CD14-positive monocyte (primary cell): ENCODE data around the gene SARNP. TPM values are rescaled to one million over a fixed set of nuclear protein-coding genes. Genes with fewer than 3 reads are reported as not detected.

Experiments
- DNase-seq, 3 donors: peaks; one replicate each; pipeline ENCODE4 v3.0.0-alpha.2; 2011 to 2022
- H2AFZ ChIP-seq: 2 replicates; pipeline ENCODE4 v1.6.0; 2012; ENCODE audit warnings: mild to moderate bottlenecking, low read depth, low read length, inconsistent platforms; ENCODE audit not compliant: insufficient read depth, poor library complexity, severe bottlenecking
- H3K27ac ChIP-seq, 2 donors: 1 replicate in 1 of 2; 2 replicates in 1 of 2; pipeline ENCODE4 v1.5.1; 2012 to 2013; ENCODE audit warnings: low read length in 2 of 2, control low read depth in 1 of 2, inconsistent platforms in 1 of 2, low read depth in 1 of 2, mild to moderate bottlenecking in 1 of 2
- H3K27me3 ChIP-seq, 2 donors: one replicate each; pipeline versions ENCODE4 v1.6.0 to v1.6.1; 2011 to 2013; ENCODE audit warnings: low read length in 2 of 2; ENCODE audit not compliant: control insufficient read depth in 2 of 2, insufficient read depth in 2 of 2
- H3K36me3 ChIP-seq, 2 donors: replicated peaks in 1 of 2; 1 replicate in 1 of 2; 2 replicates in 1 of 2; pipeline versions ENCODE4 v1.5.1 to v1.6.1; 2012 to 2013; ENCODE audit warnings: low read length in 2 of 2, control low read depth in 1 of 2, inconsistent platforms in 1 of 2, mild to moderate bottlenecking in 1 of 2; ENCODE audit not compliant: insufficient read depth in 2 of 2, control insufficient read depth in 1 of 2
- H3K4me1 ChIP-seq, 2 donors: 1 replicate in 1 of 2; 2 replicates in 1 of 2; pipeline versions ENCODE4 v1.5.1 to v1.6.1; 2012 to 2013; ENCODE audit warnings: low read length in 2 of 2, control low read depth in 1 of 2, inconsistent platforms in 1 of 2, mild to moderate bottlenecking in 1 of 2, moderate library complexity in 1 of 2; ENCODE audit not compliant: insufficient read depth in 2 of 2, control insufficient read depth in 1 of 2
- H3K4me2 ChIP-seq: replicated peaks from 2 replicates; pipeline ENCODE3; 2012; ENCODE audit warnings: low read length, moderate library complexity, mild to moderate bottlenecking; ENCODE audit not compliant: poor library complexity, severe bottlenecking; ENCODE audit errors: extremely low read depth
- H3K4me3 ChIP-seq, 3 experiments: fragments of 200-600 bp in 1 of 3; sonication (generic) in 1 of 3; replicated peaks in 1 of 3; 1 replicate in 2 of 3; 2 replicates in 1 of 3; pipeline ENCODE4 v1.5.1; 2011 to 2013; ENCODE audit warnings: low read length in 3 of 3, mild to moderate bottlenecking in 3 of 3, control low read depth in 2 of 3, low read depth in 2 of 3, inconsistent platforms in 1 of 3, moderate library complexity in 1 of 3
- H3K79me2 ChIP-seq: 2 replicates; pipeline ENCODE4 v1.6.0; 2012; ENCODE audit warnings: mild to moderate bottlenecking, control low read depth, inconsistent platforms, low read length, moderate library complexity; ENCODE audit not compliant: insufficient read depth
- H3K9ac ChIP-seq: 2 replicates; pipeline ENCODE4 v1.6.0; 2017; ENCODE audit warnings: low read length, mild to moderate bottlenecking; ENCODE audit not compliant: insufficient read depth, poor library complexity, severe bottlenecking
- H3K9me3 ChIP-seq, 2 donors: replicated peaks in 1 of 2; 1 replicate in 1 of 2; 2 replicates in 1 of 2; pipeline versions ENCODE4 v1.5.1 to v1.6.1; 2012 to 2013; ENCODE audit warnings: low read length in 2 of 2, control low read depth in 1 of 2; ENCODE audit not compliant: control insufficient read depth in 1 of 2, insufficient read depth in 1 of 2
- H4K20me1 ChIP-seq: 2 replicates; pipeline ENCODE4 v1.6.0; 2012; ENCODE audit warnings: mild to moderate bottlenecking, low read length, control low read depth, moderate library complexity; ENCODE audit not compliant: insufficient read depth
- H3K27ac Mint-ChIP-seq, 7 donors: one replicate each; pipeline ENCODE4 v1.8.0; 2020; ENCODE audit warnings: mild to moderate bottlenecking in 7 of 7, mixed read lengths in 7 of 7, moderate library complexity in 6 of 7, inconsistent platforms in 2 of 7
- H3K27me3 Mint-ChIP-seq, 3 donors: one replicate each; pipeline ENCODE4 v1.8.0; 2021 to 2022; ENCODE audit warnings: low read depth in 3 of 3, mild to moderate bottlenecking in 3 of 3, mixed read lengths in 3 of 3, moderate library complexity in 3 of 3, inconsistent platforms in 1 of 3
- H3K36me3 Mint-ChIP-seq, 2 donors: one replicate each; pipeline ENCODE4 v1.8.0; 2020; ENCODE audit warnings: mixed read lengths in 2 of 2, inconsistent platforms in 1 of 2, mild to moderate bottlenecking in 1 of 2
- H3K4me1 Mint-ChIP-seq: one replicate; pipeline ENCODE4 v1.8.0; 2020; ENCODE audit warnings: mild to moderate bottlenecking, mixed read lengths
- H3K4me3 Mint-ChIP-seq, 2 donors: one replicate each; pipeline ENCODE4 v1.8.0; 2020; ENCODE audit warnings: mild to moderate bottlenecking in 2 of 2, mixed read lengths in 2 of 2, moderate library complexity in 1 of 2
- H3K9me3 Mint-ChIP-seq, 7 donors: one replicate each; pipeline ENCODE4 v1.8.0; 2020 to 2022; ENCODE audit warnings: mixed read lengths in 7 of 7, mild to moderate bottlenecking in 6 of 7, moderate library complexity in 6 of 7, inconsistent platforms in 2 of 7
- CTCF ChIP-seq: fragments of 200-600 bp; IDR thresholded peaks from one replicate; pipeline ENCODE4 v1.8.0; 2022; ENCODE audit warnings: antibody characterized with exemption, mild to moderate bottlenecking
- WGBS: methylation state at CpG from one replicate; pipeline ENCODE4 v1.1.5; 2013; ENCODE audit warnings: missing lambda C conversion rate; ENCODE audit not compliant: insufficient coverage; 5-methylcytosine and 5-hydroxymethylcytosine counted together
- intact Hi-C, 2 donors: fragments of 100-400 bp; cut with micrococcal nuclease; formaldehyde crosslinking; loops; one replicate each; pipeline versions ENCODE4 v1.15.0 to v1.15.1; 2023
- polyA plus RNA-seq, 3 donors: library from polyadenylated mRNA; depleted of rRNA in 1 of 3; unstranded in 2 of 3; stranded (reverse) in 1 of 3; fragments of 300-500 nt in 2 of 3; fragments of >200 nt in 1 of 3; fragmentation: Illumina TruSeq in 2 of 3; gene quantifications; 1 replicate in 2 of 3; 2 replicates in 1 of 3; pipeline ENCODE4 v1.2.3, GENCODE V29; 2012 to 2021

SARNP gene
- polyA plus RNA-seq, 3 donors: 28.9 to 139 (median 98.6) TPM

DNA sequence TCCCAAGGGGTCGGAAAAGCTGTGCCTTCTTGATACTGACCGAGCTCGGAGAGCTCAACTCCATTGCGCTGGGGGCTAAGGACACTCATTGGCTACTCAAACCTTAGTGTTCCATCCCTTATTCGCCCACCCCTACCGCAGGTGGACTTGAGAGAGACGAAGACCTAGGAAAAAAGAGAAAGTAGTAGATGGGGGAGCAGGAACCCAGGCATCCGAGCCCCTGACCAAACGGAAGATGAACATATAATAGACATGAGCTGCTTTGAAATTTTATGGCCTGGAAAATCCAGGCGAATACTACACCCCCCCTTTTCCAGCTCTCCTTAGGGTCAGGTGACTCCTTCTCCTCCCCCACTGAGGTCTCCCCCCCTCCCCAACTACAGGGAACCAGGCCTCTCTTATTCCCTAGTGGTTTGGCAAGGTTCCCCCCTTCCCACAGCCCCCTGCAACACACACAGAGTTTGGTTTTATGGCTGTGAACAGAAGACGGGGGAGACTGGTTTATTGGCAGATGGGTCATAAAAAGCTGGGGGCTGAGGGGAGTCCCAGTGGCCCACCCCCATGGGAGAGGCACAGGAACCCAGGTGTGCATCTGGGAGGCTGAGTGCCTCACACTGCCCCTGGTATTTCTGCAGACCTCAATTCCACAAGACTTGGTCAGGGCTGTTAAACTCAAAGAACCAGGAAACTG is 73.0 kb downstream of the SARNP start:
- Histone ChIP-seq H3K4me1 (peaks cover 15 to 17% of the 10 kb centered on the region in 2 donors), H3K4me2 (peak overlapping the region; percentile 88)
- intact Hi-C loops: loop anchor here in 1 of 2 donors (10.0 kb wide), 1 partner anchor 280 kb away; the partner anchor contains the start of gene IKZF4

More for the DNA sequence above, 73.0 kb downstream of the SARNP start:
- Histone ChIP-seq H3K9ac (peak overlapping the region; percentile 32), H3K79me2 (no peaks in the 10 kb centered on the region), H3K9me3 (no peaks in the 10 kb centered on the region), H4K20me1 (no peaks in the 10 kb centered on the region), H3K36me3 (no peaks in the 10 kb centered on the region), H3K4me3 (peak overlapping the region in 1 of 3 experiments; percentile 78), H3K27ac (no peak overlapping the region), H2AFZ (peak overlapping the region; percentile 79), H3K27me3 (peaks cover 22 to 33% of the 10 kb centered on the region in 2 donors)
- H3K9me3 Mint-ChIP-seq: peaks cover 0 to 9% (median 0%) of the 10 kb centered on the region in 7 donors
- H3K4me3 Mint-ChIP-seq: peak overlapping the region; percentile 81 to 94
- no peak for DNase-seq
- no peak for TF ChIP-seq CTCF
- peaks cover 36 to 50% (median 49%) of the 10 kb centered on the region in 3 donors for H3K27me3 Mint-ChIP-seq
- peaks cover 0 to 9% of the 10 kb centered on the region in 2 donors for H3K36me3 Mint-ChIP-seq
- H3K27ac Mint-ChIP-seq: no peak overlapping the region
- WGBS: 0% methylated on average over 4 of the region's 11 CpGs
- peaks cover 28% of the 10 kb centered on the region for H3K4me1 Mint-ChIP-seq
